HepG2 (cell line): Measurements from ENCODE around the gene RHBDD1. TPM values are rescaled to one million over a fixed set of nuclear protein-coding genes. Genes with fewer than 3 reads are reported as not detected.
A peak's percentile ranks its signal among the peaks of the same experiment; 100 is the strongest.

Experiments used
- CHD4 ChIP-seq: fragments of 200-600 bp; sonication (generic); IDR thresholded peaks from 2 replicates; pipeline ENCODE4 v1.7.0; 2017; ENCODE audit warnings: mild to moderate bottlenecking, low read length, borderline replicate concordance
- ISX ChIP-seq: sonication (generic); formaldehyde crosslinking; conservative IDR thresholded peaks from 2 replicates; pipeline ENCODE4 v1.5.0; 2020; ENCODE audit warnings: missing genetic modification reagents
- JUNB ChIP-seq: sonication (generic); formaldehyde crosslinking; IDR thresholded peaks from 2 replicates; pipeline ENCODE4 v1.8.0; 2022; ENCODE audit warnings: missing genetic modification reagents, mild to moderate bottlenecking, borderline replicate concordance
- MED1 ChIP-seq: sonication (generic); formaldehyde crosslinking; IDR thresholded peaks from 2 replicates; pipeline ENCODE4 v1.4.0; 2020; ENCODE audit warnings: missing genetic modification reagents
- NCOA2 ChIP-seq: sonication (generic); formaldehyde crosslinking; IDR thresholded peaks from 2 replicates; pipeline ENCODE4 v1.8.0; 2022; ENCODE audit warnings: inconsistent platforms
- NFKB2 ChIP-seq: sonication (generic); formaldehyde crosslinking; IDR thresholded peaks from 2 replicates; pipeline ENCODE4 v1.4.0; 2020; ENCODE audit warnings: missing genetic modification reagents, borderline replicate concordance
- PAF1 ChIP-seq: IDR thresholded peaks from 2 replicates; pipeline ENCODE4 v1.6.1; 2016; ENCODE audit warnings: missing genetic modification reagents, missing compliant biosample characterization
- PPARG ChIP-seq: conservative IDR thresholded peaks from 2 replicates; pipeline ENCODE4 v1.6.1; 2016; ENCODE audit warnings: missing biosample characterization, missing genetic modification reagents
- SP5 ChIP-seq: IDR thresholded peaks from 2 replicates; pipeline ENCODE4 v1.6.1; 2016; ENCODE audit warnings: low read depth, borderline replicate concordance
- ZBTB21 ChIP-seq: sonication (generic); formaldehyde crosslinking; IDR thresholded peaks from 2 replicates; pipeline ENCODE4 v1.4.0; 2020; ENCODE audit warnings: missing genetic modification reagents
- ZBTB7B ChIP-seq: sonication (generic); formaldehyde crosslinking; IDR thresholded peaks from 2 replicates; pipeline ENCODE4 v1.4.0; 2020; ENCODE audit warnings: missing genetic modification reagents
- ZFP41 ChIP-seq: sonication (generic); formaldehyde crosslinking; IDR thresholded peaks from 2 replicates; pipeline ENCODE4 v1.4.0; 2020; ENCODE audit warnings: mild to moderate bottlenecking, missing genetic modification reagents, borderline replicate concordance
- ZNF12 ChIP-seq: sonication (generic); formaldehyde crosslinking; IDR thresholded peaks from 2 replicates; pipeline ENCODE4 v1.5.0; 2020; ENCODE audit warnings: missing genetic modification reagents
- ZNF230 ChIP-seq: sonication (generic); formaldehyde crosslinking; IDR thresholded peaks from 2 replicates; pipeline ENCODE4 v1.4.0; 2020; ENCODE audit warnings: mild to moderate bottlenecking, missing genetic modification reagents
- ZNF331 ChIP-seq: sonication (generic); formaldehyde crosslinking; IDR thresholded peaks from 2 replicates; pipeline ENCODE4 v1.4.0; 2020; ENCODE audit warnings: missing genetic modification reagents
- ZNF382 ChIP-seq: sonication (generic); formaldehyde crosslinking; IDR thresholded peaks from 2 replicates; pipeline ENCODE4 v1.5.0; 2020; ENCODE audit warnings: missing genetic modification reagents, mild to moderate bottlenecking, borderline replicate concordance
- ZNF580 ChIP-seq: IDR thresholded peaks from 2 replicates; pipeline ENCODE4 v1.6.1; 2016; ENCODE audit warnings: low read depth, borderline replicate concordance
- ZNF629 ChIP-seq: sonication (generic); formaldehyde crosslinking; conservative IDR thresholded peaks from 2 replicates; pipeline ENCODE4 v1.5.0; 2020; ENCODE audit warnings: missing genetic modification reagents
- ZNF652 ChIP-seq: IDR thresholded peaks from 2 replicates; pipeline ENCODE4 v1.6.1; 2016; ENCODE audit warnings: low read depth, borderline replicate concordance
- ZNF660 ChIP-seq: sonication (generic); formaldehyde crosslinking; IDR thresholded peaks from 2 replicates; pipeline ENCODE4 v1.5.1; 2020; ENCODE audit warnings: mild to moderate bottlenecking, low read depth, missing genetic modification reagents, borderline replicate concordance
- ZNF781 ChIP-seq: sonication (generic); formaldehyde crosslinking; IDR thresholded peaks from 2 replicates; pipeline ENCODE4 v1.5.1; 2020; ENCODE audit warnings: borderline replicate concordance, mild to moderate bottlenecking, missing genetic modification reagents; ENCODE audit errors: not compliant biosample characterization
- ZNF784 ChIP-seq: sonication (generic); formaldehyde crosslinking; IDR thresholded peaks from 2 replicates; pipeline ENCODE4 v1.5.1; 2020; ENCODE audit warnings: missing genetic modification reagents, mild to moderate bottlenecking, borderline replicate concordance
- ZNF839 ChIP-seq: sonication (generic); formaldehyde crosslinking; IDR thresholded peaks from 2 replicates; pipeline ENCODE4 v1.4.0; 2020; ENCODE audit warnings: missing genetic modification reagents, mild to moderate bottlenecking, borderline replicate concordance
- polyA plus RNA-seq, 8 experiments: library from polyadenylated mRNA; depleted of rRNA in 3 of 8; stranded (reverse) in 7 of 8; unstranded in 1 of 8; fragments of >200 nt; fragmentation: Illumina TruSeq in 4 of 8; extraction: Trizol in 4 of 8; gene quantifications; 2 replicates each; pipeline versions ENCODE4 v1.2.1 to v1.2.3, GENCODE V29; 2011 to 2016; ENCODE audit warnings: low read depth in 4 of 8, missing spikeins in 1 of 8, mixed read lengths in 1 of 8; ENCODE audit not compliant: insufficient read depth in 1 of 8
- total RNA-seq, 5 experiments: library from RNA; depleted of rRNA; stranded (reverse); fragments of >200 nt; fragmentation: Illumina TruSeq; extraction: Trizol; gene quantifications; 2 replicates each; pipeline ENCODE4 v1.2.3, GENCODE V29; 2016; ENCODE audit warnings: low read depth in 1 of 5
- TF ChIP-seq, protein P1 (sequence below): IDR thresholded peaks from 2 replicates; pipeline ENCODE4 v1.6.1; 2012; ENCODE audit warnings: low read length, improper control_type of control experiment
- TF ChIP-seq, protein P2 (sequence below): sonication (generic); formaldehyde crosslinking; IDR thresholded peaks from 2 replicates; pipeline ENCODE4 v1.4.0; 2020; ENCODE audit warnings: missing genetic modification reagents
- TF ChIP-seq, protein P3 (sequence below): IDR thresholded peaks from 2 replicates; pipeline ENCODE4 v1.6.1; 2012; ENCODE audit warnings: inconsistent platforms

Gene RHBDD1
- total and polyA plus RNA-seq, 2 of the 13 experiments (the other 11 are each of a cell fraction or from before 2014, with no cell fraction given): 8.2 to 9.5 TPM

- TF ChIP-seq CHD4 (0 out of 2 replicates have a peak, but pooled peaks have one; percentile 52), NFKB2 (CRISPR knock-in tag) (peak; percentile 61; the same call in 1 of the 2 replicates), ZNF652 (no peak), PAF1 (CRISPR knock-in tag) (no peak), ZNF230 (CRISPR knock-in tag) (no peak), ZNF629 (CRISPR knock-in tag) (no peak), ZNF839 (no peak), PPARG (no peak), ISX (no peak), ZFP41 (no peak), SP5 (CRISPR knock-in tag) (no peak), MED1 (CRISPR knock-in tag) (no peak), ZBTB7B (CRISPR knock-in tag) (no peak), ZNF781 (CRISPR knock-in tag) (no peak), ZNF12 (no peak), NCOA2 (CRISPR knock-in tag) (no peak), ZNF660 (CRISPR knock-in tag) (no peak), ZNF784 (CRISPR knock-in tag) (no peak), JUNB (no peak), ZNF331 (CRISPR knock-in tag) (no peak), ZBTB21 (CRISPR knock-in tag) (no peak), ZNF580 (CRISPR knock-in tag) (no peak), ZNF382 (CRISPR knock-in tag) (no peak)
- TF ChIP-seq, protein P1, sequence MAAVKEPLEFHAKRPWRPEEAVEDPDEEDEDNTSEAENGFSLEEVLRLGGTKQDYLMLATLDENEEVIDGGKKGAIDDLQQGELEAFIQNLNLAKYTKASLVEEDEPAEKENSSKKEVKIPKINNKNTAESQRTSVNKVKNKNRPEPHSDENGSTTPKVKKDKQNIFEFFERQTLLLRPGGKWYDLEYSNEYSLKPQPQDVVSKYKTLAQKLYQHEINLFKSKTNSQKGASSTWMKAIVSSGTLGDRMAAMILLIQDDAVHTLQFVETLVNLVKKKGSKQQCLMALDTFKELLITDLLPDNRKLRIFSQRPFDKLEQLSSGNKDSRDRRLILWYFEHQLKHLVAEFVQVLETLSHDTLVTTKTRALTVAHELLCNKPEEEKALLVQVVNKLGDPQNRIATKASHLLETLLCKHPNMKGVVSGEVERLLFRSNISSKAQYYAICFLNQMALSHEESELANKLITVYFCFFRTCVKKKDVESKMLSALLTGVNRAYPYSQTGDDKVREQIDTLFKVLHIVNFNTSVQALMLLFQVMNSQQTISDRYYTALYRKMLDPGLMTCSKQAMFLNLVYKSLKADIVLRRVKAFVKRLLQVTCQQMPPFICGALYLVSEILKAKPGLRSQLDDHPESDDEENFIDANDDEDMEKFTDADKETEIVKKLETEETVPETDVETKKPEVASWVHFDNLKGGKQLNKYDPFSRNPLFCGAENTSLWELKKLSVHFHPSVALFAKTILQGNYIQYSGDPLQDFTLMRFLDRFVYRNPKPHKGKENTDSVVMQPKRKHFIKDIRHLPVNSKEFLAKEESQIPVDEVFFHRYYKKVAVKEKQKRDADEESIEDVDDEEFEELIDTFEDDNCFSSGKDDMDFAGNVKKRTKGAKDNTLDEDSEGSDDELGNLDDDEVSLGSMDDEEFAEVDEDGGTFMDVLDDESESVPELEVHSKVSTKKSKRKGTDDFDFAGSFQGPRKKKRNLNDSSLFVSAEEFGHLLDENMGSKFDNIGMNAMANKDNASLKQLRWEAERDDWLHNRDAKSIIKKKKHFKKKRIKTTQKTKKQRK: no peak
- TF ChIP-seq, protein P2, sequence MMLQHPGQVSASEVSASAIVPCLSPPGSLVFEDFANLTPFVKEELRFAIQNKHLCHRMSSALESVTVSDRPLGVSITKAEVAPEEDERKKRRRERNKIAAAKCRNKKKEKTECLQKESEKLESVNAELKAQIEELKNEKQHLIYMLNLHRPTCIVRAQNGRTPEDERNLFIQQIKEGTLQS: no peak
- TF ChIP-seq, protein P3, sequence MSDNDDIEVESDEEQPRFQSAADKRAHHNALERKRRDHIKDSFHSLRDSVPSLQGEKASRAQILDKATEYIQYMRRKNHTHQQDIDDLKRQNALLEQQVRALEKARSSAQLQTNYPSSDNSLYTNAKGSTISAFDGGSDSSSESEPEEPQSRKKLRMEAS: peak; percentile 61
These were observed 34.7 kb upstream of the RHBDD1 start (continued) for GRCh38 chr2:226800941-226801784.
